Measurements from ENCODE around the gene ROBO2.

ROBO2 gene

DNA sequence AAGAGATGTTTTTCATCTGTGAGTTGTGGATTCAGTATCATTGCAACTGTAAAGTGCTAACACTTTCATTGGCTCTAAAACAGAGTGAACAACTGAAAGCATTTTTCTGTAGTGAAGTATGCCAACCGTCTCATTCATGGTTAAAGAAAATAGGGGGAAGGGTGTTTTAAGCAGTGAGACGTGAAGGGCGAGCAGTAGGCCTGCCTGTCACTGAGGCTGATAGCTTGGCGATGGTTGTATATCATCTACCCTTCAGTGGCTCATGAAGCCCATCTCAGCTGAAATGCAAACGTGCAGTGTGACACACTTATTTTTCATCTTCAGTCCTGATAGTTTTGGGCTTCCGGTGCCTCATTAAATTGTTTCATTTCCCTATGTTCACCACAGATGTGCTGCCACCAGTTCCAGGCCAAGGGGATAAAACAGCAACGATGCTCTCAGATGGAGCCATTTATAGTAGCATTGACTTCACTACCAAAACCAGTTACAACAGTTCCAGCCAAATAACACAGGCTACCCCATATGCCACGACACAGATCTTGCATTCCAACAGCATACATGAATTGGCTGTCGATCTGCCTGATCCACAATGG, 562.0 kb downstream of the ROBO2 start:
- no peak for DNase-seq

- no peak for DNase-seq
These were observed 562.8 kb downstream of the ROBO2 start for GRCh38 chr3:77602722-77603121.

DNA sequence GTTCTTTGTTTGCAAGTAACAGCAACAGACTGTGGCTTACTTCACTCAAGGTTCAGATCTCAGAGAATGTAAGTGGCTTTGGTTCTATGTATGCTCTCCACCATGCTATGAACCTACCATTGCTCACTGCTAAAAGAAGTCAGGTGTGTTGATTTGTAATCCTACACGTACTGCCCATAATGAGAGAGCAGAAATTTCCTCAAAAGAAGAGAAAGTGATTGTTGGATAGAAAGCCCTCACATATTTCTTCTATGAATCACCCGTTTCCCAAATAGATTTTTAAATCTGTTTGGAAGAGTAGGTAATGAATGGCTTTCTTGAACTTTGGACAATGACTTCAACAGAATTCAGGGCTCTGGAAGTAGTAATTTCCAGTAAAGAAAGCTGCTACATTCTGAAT, 565.4 kb downstream of the ROBO2 start:
- DNase-seq: no peak

DNA sequence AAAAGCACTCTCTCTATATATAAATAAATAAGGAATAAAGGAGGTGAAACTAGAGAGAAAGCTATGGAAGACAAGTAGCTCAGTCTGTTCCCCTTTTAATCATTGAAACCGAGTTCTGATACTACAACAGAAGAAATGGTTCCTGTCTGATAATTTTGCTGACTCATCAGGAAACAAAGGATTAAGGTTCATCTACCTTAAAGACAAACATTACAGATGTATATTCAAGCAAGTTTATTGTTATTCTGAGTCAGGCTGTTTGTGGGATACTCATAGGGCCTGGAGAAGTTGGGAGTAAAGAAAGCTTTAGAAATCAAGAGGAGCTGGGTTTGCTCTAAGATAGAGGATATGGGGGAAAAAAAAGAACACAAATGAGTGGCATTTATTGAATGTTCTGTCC, 566.0 kb downstream of the ROBO2 start:
- no peak for DNase-seq

DNA sequence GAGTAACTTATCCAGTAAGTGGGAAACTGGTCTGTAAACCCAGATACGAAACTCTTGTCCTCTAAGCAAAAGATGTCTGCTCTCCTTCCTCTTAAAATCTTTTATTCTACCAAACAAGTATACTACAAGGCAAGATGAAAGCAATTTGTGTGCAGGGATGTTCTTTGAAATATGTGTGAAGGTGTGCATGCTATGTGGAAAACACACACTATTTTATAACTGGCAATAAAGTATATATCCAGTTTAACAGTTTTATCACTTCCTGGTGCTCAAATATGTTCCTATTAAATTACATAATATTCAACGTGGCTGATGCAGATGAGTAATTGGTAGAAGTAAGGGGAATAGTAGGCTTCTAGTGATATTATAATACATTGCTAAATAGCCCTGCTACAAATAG, 566.5 kb downstream of the ROBO2 start:
- no peak for DNase-seq

- DNase-seq: no peak
These were observed 578.8 kb downstream of the ROBO2 start for GRCh38 chr3:77618686-77619085.

- DNase-seq: no peak
These were observed 580.1 kb downstream of the ROBO2 start for GRCh38 chr3:77620009-77620408.

DNA sequence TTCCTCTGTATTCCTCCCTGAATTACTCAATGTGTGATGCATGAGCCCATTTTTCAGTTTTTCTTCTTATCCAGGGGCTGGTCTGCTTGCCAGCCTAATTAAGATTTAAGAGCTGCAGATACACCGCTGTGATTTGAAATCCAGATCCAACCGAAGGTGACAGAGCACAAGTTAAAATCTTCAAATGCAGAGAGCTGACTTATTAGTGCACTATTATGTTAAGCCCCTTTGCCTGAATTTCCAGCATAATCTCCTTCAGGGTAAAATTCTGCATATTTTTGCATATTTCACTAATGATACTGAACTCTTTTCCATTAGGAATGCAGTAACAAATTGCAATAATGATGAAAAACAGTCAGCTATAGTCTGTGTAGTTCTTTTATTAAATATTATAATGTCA, 583.6 kb downstream of the ROBO2 start:
- no peak for DNase-seq

- DNase-seq: no peak
These were observed 586.3 kb downstream of the ROBO2 start for GRCh38 chr3:77626157-77626556.

- no peak for DNase-seq
These were observed 608.3 kb downstream of the ROBO2 start for GRCh38 chr3:77648214-77648613.

- peak; percentile 6 for DNase-seq
These were observed 608.8 kb downstream of the ROBO2 start for GRCh38 chr3:77648664-77649063.

DNA sequence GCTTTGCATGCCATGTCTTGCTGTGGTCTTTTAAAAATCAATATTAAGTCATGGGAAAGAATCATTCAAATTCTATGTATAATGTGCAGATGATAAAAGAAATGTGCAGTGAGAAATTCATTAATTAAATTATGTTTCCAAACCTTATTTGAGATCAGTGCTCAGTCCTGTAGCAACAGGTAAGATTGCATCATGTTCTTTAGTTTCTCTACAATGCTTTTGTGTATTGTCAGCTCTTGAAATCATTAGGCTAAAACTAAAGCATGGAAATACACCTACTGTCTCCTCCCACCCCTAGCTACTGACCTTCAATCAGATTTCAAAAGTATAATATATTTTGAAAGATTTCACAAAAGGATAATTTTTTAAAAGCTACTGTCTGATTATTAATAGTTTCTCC, 612.7 kb downstream of the ROBO2 start:
- DNase-seq: no peak

DNA sequence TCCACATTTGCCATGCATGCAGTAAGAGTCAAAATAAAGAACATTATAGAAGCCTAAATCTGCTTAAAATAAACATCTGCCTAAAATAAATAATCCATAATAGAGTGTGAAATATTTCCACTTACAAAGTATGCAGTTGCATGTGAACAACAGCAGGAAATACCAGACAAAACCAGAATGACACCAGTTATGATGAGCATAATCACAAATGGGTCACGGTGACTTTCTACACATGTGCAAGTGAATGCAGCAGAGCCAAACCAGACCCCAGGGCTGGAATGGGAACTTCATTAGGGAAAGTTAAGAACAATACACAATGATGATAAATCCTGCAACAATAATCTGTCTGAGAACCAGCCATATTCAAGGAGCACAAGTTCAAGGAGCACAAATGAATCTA, 615.5 kb downstream of the ROBO2 start:
- no peak for DNase-seq

GRCh38 chr3:77660718-77661117, 620.8 kb downstream of the ROBO2 start:
- no peak for DNase-seq

- DNase-seq: no peak
These were observed 628.0 kb downstream of the ROBO2 start for GRCh38 chr3:77667901-77668300.

GRCh38 chr3:77668376-77668775, 628.5 kb downstream of the ROBO2 start:
- no peak for DNase-seq

DNA sequence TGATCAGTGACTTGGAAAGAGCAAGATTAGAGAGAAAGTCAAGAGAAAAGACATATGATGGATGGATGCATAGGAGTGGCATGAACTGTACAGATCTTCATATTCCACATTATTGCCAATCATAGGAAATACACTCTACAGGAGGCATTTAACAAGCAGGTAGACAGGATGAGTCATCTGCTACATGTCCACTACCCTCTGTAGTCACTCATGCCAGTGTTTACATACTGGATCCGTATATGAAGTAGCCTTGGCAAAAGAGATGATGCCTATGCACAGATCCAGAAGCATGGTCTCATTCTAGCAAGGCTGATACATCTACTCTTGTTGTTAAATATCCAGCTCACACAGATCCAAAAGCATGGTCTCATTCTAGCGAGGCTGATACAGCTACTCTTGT, 632.1 kb downstream of the ROBO2 start:
- peak; percentile 21 for DNase-seq

DNA sequence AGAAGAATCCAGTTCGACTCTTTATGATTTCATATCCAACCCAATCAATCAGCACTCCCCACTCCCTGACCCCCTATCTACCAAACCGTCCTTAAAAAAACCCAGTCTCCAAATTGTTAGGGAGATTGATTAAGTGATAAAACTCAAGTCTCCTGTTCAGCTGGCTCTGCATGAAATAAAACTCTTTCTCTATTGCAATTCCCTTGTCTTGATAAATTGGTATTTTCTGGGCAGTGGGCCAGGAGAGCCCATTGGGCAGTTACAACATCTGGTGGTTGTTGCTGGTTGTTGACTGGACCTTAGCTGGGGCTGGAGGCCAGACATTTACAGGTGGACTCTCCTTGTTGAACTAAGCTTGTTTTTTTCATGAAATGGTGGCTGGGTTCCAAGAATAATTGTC, 642.3 kb downstream of the ROBO2 start:
- DNase-seq: peak; percentile 65

DNA sequence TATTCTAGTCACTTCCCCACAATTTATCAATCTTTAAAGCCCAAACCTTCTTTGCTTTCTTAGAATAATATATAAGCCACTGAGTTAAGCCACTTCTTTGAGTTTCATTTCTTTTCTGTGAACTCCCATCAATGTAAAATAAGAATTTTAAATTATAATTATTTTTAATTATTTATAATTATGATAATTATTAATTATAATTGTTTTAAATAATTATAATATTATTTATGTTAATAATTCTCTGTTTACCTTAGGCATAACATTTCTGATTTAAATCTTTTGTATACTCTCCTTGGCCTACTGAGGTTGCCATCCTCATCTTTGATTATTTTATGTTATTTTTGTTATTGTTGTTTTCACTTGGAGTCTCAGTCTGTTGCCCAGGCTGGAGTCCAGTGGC, 644.2 kb downstream of the ROBO2 start:
- DNase-seq: no peak

- peak; percentile 3 for DNase-seq
These were observed 645.8 kb downstream of the ROBO2 start for GRCh38 chr3:77685713-77686112.

- DNase-seq: peak; percentile 68
These were observed 646.7 kb downstream of the ROBO2 start for GRCh38 chr3:77686560-77686959.

DNA sequence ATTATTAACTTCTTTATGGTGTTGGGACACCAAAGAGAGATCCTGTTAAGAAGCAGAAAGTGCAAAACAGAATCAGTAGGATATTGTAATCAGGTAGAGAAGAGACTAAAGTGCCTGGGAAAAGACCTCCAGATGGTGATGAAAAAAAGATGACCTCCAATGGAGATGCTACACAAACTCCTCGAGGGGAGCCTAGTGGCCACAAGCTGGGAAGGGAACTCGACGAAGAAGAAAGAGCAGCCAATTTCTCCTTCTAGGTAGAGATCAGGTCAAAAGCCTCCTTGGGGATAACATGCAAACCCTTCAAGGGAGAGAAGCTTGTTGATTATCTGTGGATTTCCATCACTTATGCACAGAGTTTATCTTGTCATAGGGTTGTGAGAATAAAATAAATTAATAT, 647.6 kb downstream of the ROBO2 start:
- peak; percentile 20 for DNase-seq

DNA sequence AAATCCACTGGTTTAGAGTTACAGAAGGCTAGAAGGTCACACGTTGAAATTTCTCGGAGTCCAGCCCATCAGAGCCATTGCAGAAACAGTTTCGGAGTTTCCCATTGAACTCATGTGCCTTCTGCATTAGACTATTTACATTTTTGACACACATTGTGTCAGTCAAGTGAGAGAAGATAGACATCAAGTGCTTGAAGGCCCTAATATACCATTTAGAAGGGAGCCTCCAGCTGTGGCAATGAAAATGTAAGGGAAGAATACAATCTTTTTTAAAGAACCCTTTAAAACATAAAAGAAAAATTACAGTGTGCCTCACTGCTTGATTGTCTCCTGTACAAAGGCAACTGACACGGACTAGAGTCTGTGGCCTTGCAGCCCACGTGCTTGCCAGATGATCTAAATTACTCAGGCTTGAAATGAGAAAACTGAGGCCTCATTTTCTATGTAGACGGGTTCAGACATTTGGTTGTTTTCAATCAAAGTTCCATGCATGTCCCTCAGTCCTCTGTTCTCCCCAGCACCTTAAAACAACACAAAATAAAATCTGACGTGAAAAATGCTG, 650.5 kb downstream of the ROBO2 start:
- peak; percentile 30 for DNase-seq

DNA sequence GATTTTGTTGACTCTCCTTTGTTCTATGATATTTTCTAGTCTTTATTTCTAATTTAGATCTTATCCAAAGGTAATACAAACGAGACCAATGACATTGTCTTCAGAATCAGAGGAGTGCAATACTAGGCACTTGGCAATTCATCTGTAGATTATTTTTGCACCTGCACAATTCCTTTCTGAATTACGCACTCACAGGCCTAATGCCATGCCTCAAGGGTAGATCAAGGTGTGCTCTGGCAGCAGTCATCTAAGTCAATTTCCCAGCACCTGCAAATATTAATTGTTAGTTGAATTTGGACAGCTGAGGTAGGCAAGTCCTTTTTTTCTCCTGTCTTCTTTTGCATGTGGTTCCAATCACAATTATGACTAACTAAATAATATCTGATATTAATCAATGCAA, 653.2 kb downstream of the ROBO2 start:
- peak; percentile 19 for DNase-seq

DNA sequence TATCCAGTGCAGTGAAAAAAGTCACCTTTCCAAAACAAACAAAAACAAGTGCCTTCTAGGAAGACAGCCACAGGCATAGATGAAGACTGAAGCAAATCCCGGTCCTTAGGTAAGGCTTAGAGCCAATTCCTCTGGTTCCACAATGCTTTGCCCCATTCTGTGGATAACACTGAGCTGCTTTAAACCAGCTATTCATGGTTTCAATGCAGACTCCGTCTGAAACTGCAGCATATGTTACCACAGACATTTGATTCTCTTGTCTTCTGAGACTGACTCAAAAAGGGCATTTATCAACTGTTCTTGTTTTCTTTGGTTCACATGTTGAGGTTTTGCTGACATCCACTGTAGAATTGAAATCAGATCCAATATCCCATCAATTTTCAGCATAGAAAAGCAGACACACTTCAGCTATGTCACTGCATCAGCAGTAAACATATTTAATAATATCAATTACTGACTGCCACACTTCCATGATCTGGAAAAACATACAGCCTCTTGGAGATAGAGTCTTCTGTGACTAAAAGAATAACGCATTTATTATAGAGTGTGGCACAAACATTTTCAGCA, 659.3 kb downstream of the ROBO2 start:
- peak; percentile 22 for DNase-seq

All from NCI-H69 (cell line).